ENCODE results near the gene ADIPOR2.
"Not testable (repeated sequence)": the region's sequence is repeated elsewhere in the genome, so short reads cannot be mapped to it uniquely, and the experiment has no call there.

The ADIPOR2 gene

DNA sequence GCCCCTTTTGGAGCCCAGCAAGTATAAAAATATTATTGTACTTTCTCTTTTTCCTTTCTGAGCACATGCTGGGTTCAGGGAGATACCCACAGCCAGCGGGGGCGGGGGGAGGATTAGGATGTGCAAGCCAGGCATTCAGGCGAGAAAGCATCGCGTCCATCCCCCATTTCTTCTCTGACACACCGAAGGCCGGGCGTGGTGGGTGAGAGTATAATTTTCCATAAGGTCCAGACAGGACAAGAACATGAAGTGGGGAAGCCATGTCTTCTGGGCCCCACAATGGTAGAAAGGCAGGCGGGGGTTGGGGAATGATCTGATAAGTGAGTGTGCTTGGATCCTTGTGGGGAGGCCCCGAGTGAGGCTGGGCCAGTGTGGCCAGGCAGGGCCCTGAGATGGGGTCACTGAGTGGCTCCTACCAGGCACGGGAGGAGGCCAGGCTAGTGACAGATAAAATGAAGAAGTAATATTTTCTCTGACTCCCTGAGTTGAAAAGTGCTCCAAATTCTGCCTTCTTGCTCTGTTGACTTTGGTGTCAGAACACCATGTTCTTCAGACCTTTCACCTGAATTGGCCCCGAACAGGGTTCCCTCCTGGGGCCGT, 118.8 kb downstream of the ADIPOR2 start:
- DNase-seq (ENCODE audit: insufficient read length, low spot score) (no peak), FAIRE-seq (no peak)

DNA sequence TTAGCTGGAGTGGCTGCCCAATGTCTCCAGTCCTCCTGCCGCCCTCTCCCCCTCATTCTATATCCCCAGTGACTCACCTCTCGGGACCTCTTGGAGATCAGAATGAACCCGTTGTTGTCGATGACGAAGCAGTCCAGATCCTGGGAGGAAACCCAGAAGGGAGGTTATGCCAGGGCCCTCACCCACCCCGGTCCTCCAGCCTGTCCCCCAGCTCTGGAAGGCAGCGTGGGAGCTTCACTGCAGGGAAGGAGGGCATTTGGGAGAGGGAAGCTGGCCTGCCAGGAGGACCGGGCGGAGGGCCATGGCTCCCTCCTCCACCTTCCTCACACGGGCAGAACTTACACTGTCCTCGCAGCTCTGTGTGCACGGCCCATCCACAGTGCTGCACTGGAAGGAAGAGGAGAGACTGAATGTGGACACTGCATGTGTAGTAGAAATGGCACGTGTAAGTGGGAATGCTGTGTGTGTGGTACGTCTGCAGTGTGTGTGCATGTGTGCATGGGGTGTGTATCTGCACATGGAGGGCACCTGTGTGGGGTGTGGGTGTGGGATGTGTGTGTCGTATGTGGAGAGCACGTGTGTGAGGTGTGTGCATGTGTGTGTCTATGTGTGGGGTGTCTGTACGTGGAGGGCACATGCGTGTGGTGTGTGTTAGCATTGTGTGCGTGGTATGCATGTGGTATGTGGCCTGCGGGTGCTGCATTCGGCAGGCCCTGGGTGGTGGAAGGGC, 119.5 kb downstream of the ADIPOR2 start:
- peak; percentile 45 for DNase-seq (ENCODE audit: insufficient read length, low spot score)
- FAIRE-seq: peak; percentile 99

DNA sequence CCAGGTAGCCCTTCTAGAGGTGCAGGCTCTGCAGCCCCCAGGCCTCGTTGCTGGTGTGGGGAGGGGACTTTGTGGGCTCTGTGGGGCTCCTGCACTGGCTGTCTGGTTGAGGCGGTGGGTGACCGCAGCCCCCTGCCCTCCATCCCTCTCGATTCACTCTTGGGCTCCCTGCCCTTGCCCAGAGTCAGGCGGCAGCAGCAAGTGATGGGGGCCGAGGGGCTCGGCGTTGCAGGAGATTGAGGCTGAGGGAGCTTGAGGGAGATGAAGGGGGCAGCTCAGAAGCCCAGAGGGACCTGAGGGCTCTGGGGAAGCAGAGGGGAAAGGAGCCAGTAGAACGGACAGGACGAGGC, 120.0 kb downstream of the ADIPOR2 start:
- no peak for DNase-seq (ENCODE audit: insufficient read length, low spot score)
- FAIRE-seq: no peak

DNA sequence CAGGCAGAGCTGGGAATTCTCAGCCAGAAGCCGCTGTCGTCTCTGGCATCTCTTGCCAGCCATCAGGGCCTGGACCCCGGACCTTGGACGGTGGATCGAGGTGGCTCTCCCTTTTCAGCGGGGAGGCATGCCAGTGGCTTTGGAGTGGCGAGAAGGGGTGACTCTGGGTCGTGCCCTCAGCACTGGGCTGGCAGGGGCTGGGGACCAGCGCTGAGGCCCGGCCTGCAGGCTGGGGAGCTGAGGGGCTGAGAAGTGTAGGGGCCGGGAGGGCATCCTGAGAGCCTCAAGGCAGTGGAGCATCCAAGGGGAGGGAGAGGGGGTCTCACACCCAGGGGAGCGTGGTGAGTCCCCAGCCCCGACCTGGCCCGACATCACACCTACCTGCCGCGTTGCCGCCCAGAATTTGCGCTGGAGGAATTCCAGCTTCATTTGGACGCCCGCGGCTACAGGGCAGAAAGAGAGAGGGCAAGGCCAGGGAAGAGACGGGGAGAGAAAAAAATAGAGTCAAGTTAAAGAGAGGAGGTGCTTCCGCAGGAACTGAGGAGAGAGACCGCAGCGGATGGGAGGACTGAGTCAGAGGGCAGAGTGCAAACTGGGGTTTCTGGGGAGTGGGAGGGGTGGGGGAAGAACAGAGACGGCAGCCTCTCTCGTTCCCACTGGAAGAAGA, 120.5 kb downstream of the ADIPOR2 start:
- DNase-seq (ENCODE audit: insufficient read length, low spot score): peak; percentile 54
- FAIRE-seq: peak; percentile 74

DNA sequence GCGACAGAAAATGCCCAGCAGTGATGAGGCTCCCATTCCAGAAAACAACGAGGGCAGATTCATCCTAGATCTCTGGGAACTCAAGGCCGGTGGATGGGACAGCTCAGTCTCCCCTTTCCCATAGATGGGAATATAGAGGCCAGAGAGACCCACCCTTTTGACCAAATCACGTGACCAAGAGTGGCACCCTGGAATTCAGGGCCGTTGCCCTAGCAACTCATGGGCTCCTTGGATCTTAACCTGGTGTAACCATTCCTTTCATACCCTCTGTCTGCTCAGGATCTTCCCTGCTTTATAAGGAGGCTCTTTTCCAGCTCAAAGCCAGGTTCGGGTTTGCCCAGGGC, 121.0 kb downstream of the ADIPOR2 start:
- no peak for DNase-seq (ENCODE audit: insufficient read length, low spot score)
- FAIRE-seq: no peak

DNA sequence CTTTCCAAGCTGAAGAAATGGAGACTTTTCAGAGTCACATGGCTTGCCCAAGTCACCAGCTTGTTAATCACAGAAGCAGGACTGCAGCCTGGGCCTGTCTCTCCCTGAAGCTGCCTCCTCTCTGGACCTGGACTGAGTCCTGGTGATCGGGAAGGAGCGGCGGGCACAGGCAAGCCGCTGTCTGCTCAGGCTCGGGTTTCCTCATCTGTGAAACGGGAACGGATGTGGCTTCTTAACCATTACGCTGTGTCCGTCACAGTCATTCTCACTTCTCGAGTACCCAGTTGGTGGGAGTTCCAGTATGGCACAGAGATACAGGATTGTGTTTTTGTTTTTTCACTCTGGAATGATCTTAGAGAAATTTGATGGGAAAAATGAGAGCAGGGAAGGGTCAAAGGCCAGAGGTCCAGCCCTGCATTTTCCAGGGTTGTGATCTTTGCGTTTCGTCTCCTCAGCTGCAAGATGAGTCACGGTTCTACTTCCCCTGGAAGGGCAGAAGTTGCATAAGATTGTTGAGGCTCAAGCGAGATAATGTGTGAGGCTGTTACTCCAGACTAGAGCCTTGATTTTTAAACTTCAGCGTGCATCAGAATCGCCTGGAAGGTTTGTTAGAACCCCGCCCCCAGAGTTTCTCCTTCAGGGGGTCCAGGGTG, 121.9 kb downstream of the ADIPOR2 start:
- DNase-seq (ENCODE audit: insufficient read length, low spot score): peak; percentile 73
- peak; percentile 92 for FAIRE-seq

DNA sequence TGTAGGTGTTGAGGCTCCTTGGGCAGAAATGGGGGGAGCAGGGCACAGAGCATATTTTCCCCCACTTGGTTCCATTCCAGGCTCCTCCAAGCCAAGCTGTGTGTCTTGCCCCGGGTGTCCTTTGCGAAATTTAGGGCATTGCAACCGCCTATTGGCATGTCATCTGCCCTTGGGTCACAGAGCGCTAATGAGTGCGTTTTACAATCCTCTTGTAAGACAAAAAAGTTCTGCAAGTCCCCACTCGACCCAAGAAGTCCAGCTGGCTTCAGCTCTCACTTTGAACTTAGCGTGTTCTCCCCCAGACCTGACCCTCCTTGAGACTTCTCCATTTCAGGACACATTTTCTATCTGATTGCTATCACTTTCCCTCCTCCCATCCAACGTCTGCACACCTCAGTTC, 123.4 kb downstream of the ADIPOR2 start:
- FAIRE-seq (peak; percentile 38), DNase-seq (ENCODE audit: insufficient read length, low spot score) (no peak)

DNA sequence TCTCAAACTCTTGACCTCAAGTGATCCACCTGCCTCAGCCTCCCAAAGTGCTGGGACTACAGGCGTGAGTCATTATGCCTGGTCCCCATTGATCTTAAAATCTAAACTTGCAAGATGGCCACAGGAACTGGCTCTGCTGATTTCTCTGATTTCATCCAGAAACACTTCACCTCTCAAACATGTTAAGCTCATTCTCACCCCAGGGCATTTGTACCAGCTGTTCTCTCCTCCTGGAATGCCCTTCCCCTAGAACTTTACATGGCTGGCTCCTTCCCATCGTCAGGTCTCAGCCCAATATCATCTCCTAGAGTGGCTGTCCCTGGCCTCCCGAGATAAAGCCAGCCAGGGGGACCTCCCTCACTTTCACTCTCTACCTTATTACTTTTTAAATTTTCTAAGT, 124.2 kb downstream of the ADIPOR2 start:
- no peak for FAIRE-seq
- DNase-seq (ENCODE audit: insufficient read length, low spot score): no peak

DNA sequence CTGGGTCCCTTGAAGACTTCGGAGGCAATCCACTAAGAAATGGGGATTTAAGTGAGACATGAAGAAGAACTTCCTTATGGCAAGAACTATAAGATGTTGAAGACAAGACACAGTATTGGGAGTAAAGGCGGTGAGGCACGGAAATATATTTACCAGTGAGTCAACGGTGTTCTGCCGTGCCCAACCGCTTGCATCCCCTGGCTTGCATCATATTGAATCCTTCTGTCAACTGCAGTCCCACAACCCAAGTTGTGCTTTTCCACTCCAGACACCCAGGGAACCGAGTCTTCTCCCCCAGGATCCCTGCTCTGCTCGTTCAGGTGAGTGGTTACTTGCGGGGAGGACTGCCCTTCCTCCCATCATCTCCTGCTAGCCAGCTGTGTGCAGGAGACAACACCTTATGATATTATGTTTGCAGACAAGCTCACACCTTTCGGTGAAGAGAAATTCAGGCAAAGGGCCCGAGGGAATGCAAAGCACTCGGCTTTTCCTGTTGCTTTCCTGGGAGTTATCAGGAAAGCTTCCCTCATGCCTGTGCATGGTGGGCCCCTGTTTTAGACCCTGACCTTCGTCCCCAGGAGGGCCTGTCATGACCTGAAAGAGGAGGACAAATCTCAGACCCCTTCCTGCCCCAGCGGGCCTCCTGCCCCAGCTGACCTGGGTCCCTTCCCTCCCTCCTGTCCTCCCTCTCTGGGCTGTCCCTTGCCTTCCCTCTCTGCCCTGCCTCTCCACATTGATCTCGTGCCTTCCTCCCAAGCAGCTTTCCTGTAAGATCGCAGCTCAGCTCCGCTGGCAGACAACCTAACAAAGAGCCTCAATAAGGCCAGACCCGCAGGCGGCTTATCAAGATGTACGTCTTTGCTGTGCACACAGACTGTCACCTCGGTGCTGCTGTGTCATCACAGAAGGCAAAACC, 125.2 kb downstream of the ADIPOR2 start:
- peak; percentile 49 for FAIRE-seq
- no peak for DNase-seq (ENCODE audit: insufficient read length, low spot score)

DNA sequence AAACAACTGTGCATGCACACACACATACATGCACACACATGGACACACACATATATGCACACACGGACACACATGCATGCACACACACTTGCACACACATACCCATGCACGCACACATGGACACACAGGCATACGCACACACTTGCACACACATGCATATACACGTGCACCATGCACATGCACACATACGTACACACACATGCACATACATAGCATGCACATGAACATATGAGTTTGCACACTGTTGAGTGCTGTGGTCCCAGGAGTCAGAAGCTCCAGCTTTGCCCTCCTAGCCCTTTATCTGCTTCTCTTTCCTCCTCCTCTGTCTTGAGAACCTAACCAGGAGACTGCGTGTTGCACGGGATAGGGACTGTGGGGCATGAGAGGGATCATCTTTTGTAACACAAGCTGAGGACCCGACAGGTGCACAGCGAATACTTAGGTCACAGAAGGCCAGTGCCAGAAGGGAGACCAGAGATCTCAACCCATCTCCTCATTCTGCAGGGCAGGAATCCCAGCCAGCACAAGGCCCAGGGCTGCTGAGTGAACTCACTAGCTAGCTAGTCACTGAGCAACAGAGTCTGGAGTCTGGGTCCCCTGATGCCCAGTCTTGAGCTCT, 126.0 kb downstream of the ADIPOR2 start:
- peak; percentile 99 for FAIRE-seq
- DNase-seq (ENCODE audit: insufficient read length, low spot score): no peak

DNA sequence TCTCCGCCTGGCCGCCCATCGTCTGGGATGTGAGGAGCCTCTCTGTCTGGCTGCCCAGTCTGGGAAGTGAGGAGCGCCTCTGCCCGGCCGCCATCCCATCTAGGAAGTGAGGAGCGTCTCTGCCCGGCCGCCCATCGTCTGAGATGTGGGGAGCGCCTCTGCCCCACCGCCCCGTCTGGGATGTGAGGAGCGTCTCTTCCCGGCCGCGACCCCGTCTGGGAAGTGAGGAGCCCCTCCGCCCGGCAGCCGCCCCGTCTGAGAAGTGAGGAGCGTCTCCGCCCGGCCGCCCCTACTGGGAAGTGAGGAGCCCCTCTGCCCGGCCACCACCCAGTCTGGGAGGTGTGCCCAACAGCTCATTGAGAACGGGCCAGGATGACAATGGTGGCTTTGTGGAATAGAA, 127.1 kb downstream of the ADIPOR2 start:
- not testable (repeated sequence) for FAIRE-seq; DNase-seq (ENCODE audit: insufficient read length, low spot score)

DNA sequence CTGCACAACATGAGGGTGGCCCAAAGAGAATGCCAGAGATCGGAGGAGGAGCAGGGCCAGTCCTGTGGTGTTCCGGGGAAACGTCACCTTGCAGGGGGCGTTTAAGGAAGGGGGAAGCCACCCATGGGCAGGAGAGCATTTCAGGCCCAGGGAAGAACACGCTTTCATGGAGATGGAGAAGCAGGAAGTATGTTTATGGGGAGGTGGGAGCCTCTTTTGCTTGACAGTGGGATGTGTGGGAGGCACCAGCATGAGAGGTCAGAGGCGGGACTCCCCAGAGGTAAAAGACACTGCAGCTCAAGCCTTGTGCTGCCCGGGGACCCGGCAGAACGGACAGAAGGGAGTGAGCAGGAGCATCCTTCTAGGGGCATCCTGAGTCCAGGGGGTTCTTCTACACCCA, 128.2 kb downstream of the ADIPOR2 start:
- FAIRE-seq: no peak

DNA sequence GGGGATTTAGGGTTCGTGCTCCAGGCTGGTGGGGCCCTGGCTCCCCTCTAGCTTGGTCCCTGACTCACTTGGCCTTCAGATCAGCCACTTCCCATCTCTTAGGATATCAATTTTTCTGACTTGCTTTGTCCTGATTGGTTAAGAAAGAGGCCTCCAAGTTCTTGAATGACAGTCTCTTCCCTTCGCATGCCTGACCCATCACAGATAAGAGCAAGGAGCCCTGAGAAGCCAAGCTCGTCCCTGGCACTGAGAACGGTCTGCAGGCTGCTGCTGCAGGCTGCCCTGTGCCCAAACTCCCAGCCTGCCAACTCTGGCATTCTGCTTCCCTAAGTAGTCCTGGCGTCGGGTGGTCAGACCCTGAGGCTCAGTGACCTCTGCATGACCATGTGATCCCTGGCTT, 128.7 kb downstream of the ADIPOR2 start:
- DNase-seq (ENCODE audit: insufficient read length, low spot score): no peak
- FAIRE-seq: no peak

More for the DNA sequence above, 128.2 kb downstream of the ADIPOR2 start:
- DNase-seq (ENCODE audit: insufficient read length, low spot score): no peak

DNA sequence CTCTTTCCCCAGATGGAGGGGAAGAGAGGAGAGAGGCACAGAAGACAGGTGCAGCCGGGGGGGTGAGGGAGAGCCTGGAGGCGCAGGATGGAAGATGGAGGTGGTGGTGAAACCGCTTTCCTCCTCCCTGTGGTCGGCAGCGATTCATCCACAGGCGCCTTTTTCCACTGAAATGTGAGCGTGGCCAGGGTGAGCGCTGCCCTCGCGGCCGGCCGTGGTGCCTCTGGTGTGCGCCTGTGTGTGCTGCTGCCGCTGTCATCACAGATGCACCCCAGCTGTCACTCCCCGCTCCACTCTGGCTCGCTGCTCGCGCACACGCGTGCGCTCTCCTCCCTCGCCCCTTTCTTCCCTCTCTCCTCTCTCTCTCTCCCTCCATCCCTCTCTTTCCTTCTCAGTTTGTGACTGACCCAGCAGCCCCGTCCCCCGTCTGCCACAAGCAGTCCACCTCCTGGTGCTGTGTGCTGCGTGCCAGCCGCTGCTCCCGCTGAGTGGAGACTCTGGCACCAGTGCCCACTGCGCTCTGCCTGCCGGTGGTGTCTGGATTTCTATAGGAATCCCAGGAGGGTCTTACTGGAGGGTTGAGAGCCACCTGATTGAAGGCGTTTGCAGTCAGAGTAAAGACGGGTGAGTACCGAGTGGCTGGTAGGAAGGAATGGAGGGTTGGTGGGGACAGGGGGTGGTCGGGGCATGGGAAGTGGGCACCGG, 129.5 kb downstream of the ADIPOR2 start, which contains the start of gene LRTM2:
LRTM2 (plus strand) TSS at position 375 of the 705 bp plus-strand sequence. CDS start 7,584 bp downstream, outside the sequence.
- FAIRE-seq (peak; percentile 42), DNase-seq (ENCODE audit: insufficient read length, low spot score) (no peak)

DNA sequence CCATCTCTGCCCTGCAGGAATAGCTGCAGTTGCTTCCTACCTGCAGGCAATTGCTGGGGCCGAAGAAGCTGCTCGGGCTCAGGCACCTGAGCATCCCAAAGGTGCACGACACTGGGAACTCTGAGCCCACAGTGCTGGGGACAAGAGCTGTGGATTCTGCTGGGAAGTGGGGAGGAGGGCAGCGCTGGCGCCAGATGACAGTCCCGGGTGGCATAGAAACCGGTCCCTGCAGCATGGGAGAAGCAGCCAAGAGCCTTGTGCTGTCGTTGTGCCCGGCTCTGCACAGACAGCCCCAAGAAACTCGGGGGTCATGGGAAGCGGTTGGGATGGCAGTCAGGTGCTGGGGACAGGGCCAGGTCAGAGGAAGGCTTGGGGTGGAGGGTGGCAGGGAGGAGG, 130.0 kb downstream of the ADIPOR2 start:
- no peak for FAIRE-seq
- no peak for DNase-seq (ENCODE audit: insufficient read length, low spot score)

DNA sequence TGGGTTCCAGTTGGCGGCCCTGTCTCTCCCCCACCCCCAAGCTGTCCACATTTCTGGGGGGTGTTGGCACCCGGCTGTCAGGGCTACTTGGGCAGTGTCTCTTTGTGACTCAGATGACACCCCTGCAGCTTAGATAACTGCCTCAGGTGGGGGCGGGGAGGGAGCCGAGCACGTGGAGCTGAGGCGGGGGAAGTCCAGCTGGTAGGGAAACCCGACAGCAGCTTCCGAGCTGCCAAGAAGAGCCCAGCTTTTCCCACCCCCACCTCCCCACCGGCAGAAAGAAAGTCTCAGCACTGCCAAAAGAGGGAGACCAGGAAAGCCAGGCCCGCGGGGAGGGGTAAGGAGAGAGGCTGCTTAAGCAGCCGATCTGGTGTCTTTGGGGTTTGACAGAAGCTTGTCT, 130.9 kb downstream of the ADIPOR2 start:
- no peak for FAIRE-seq
- DNase-seq (ENCODE audit: insufficient read length, low spot score): no peak

DNA sequence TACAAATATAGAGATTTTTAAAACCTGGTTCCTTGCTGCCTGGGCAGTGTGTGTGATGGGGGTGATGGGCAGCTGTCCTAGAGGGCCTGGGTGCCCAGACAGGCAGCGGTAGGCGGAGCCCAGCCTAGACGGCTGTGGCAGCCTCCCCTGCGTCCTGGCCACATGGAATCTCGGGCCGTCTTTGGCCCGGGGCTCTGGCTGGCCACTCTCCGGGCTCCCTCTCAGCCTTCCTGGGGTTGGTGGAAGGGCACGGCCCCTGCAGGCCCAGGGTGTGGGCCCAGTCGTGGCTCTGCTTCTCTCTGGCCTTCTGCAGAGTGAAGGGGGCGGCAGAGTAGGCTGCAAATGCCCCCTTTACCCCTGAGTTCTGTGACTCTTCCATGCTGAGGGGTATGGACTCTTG, 131.8 kb downstream of the ADIPOR2 start:
- no peak for DNase-seq (ENCODE audit: insufficient read length, low spot score)
- no peak for FAIRE-seq

DNA sequence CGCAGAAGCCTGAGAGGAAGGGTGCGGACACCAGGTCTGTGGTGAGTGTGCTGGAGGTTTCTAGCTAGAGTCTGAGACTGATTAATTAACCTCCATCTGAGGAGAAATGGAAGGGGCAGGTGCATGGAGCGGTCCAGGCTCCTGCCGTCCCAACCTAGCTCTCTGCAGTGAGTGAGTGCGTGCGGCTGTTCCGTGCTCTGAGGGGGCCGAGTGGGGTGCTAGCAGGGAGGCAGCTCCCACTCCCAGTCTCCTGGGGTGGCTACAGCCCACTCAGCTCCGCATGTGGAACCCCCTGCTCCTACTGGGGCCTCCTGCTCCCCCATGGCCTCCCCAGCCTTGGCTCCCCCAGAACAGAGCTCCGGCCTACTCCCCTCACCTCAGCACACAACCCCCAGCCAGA, 132.4 kb downstream of the ADIPOR2 start:
- DNase-seq (ENCODE audit: insufficient read length, low spot score): no peak

DNA sequence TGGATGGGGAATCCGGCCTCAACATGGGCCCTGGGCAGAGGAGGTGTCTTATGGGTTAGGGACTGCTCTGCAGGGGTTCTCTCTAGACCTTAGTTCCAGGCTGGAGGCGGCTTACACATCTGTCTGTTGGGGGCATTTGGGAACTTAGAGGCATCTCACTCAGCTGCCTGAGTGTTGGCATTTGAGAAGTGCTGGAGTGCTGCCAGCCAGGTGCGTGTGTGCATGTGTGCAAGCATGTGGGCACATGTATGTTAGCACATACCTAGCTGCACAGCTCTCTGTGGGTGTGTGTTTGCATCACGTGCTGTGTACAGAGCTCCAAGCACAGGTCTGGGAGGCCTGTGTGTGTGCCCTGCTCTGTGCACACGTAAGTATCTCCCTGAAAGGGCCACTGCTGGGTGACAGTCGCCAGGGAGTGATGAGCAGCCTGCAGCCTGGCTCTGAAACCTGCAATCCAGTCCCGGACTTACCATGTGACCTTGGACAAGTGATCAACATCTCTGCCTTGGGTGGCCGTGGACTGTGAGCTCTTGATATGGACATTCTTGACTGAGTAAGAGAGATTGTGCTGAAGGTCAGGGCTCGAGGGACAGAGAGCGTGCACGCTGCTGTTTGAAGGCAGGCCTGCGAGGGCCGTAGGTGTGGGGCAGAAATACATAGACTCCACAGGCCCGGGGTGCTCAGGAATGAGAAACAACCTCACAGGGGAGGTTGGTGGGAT, 134.7 kb downstream of the ADIPOR2 start:
- peak; percentile 66 for FAIRE-seq

More for the DNA sequence above, 132.4 kb downstream of the ADIPOR2 start:
- FAIRE-seq: no peak

More for the DNA sequence above, 134.7 kb downstream of the ADIPOR2 start:
- no peak for DNase-seq (ENCODE audit: insufficient read length, low spot score)

Measured in HTR-8/SVneo (cell line).